NOMO-1 treated with dmso at 0.1 percent for 144 hours (cell line): ENCODE results near the gene PAK3.

Source experiments
- DNase-seq: peaks from one replicate; lab custom pipeline; 2025; ENCODE audit not compliant: unreplicated experiment; lab: John Stamatoyannopoulos, UW

The PAK3 gene

GRCh38 chrX:111259559-111259958, 163.6 kb downstream of the PAK3 start:
- no peak for DNase-seq

DNA sequence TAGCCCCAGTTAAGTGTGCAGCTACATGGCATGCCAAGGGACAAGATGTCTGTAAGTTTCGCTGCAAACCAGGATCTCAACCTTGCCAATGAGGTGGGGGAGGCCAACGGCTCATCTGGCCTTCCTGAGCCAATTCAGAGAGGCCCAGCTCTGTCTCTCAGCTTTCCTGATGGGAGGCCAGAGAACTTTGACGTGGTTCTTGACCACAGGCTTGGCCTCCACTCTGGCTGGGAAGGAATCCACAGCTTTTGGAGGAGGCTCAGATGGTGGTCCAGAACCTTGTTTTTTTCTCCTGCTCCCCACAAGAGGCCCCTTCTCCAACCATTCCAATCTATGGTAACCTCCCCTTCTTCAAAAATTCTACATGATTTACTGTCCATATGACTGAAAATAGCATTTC, 164.5 kb downstream of the PAK3 start:
- DNase-seq: no peak

DNA sequence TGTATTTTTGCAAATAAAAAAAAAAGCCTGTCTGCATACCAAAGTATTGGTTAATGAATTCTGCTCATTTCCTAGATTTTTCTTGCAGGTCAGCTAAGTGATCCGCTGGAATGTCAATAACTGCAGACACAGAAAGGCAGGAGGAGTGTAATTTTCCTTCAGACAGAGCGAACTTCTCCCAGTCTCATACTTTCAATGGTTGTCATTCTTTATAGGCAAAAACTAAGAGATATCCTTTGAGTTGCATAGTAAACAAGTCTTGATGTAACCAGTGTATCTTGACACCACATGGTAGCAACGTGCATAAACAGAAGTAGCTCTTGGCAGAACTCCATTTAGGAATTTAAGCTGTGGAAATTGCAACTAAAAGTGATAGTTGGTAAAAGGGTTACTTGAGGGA, 166.1 kb downstream of the PAK3 start:
- no peak for DNase-seq

DNA sequence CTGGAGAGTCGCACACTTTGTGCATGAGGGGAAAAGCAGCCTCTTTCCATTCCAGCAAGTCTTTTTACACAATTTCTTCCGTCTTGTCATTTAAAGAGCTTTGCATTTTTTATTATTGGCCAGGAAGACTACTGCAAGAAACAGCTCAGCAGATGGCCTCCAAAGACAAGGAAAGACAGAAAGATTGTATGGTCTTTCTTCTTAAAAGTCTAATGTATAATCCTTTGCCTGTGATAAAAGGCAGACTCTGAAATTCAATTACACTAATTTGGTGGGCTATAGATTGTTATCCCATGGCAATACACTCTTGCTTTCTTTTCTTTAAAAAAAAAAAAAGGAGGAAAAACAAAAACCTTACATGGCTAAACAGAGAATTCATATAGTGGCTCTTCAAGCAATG, 168.4 kb downstream of the PAK3 start:
- no peak for DNase-seq

- DNase-seq: no peak
These were observed 169.5 kb downstream of the PAK3 start for GRCh38 chrX:111265486-111265885.

DNA sequence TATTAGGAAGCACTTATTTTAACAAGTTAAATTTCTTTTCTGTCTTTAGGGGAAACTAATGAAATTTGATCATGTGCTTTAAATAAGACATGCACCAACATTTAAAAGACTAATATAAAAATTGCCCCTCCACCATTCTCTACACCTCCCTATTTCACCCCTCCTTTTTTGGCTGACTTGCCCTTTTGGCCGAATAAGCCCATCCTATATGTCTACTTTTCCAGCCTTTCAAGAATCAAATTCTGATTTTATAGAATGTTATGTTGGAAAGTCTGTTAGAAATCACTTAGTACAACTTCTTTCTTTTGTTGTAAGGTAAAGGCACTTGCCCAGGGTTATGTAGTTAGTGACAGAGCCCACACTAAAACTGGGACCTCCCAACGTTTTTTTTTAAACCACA, 172.5 kb downstream of the PAK3 start:
- no peak for DNase-seq

DNA sequence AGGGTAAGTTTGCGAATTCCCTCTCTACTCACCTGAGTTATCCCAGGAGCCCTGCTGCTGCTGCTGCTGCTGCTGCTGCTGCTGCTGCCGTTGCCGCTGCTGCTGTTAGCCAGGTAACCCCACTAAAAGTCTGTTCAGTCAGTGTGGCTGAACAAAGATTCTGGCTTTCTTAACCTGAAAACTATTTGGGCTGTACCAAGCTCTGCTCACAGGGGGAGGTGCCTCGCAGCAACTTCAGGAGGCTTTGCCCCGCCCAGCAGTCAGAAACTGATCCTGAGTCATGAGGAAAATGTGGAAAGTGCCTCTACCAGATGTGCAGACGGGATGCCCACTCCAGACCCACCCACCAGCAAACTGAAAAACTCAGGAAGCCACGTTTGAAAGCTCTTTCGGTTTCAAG, 174.3 kb downstream of the PAK3 start, which contains the start of gene CAPN6:
Gene CAPN6 (minus strand): TSS at position 145 of the 400 bp plus-strand sequence. CDS start 6,547 bp downstream, outside the sequence.
- DNase-seq: no peak
